GM21423 (cell line): ENCODE measurements around the gene CTDSPL.

Experiments
- ATAC-seq: cut with Tn5 transposase; IDR thresholded peaks from one replicate; pipeline ENCODE4 v1.9.1; 2021; ENCODE audit warnings: mild to moderate bottlenecking, moderate library complexity; ENCODE audit not compliant: unreplicated experiment

CTDSPL gene

GRCh38 chr3:38015485-38015884 is 153.8 kb downstream of the CTDSPL start:
- no peak for ATAC-seq

DNA sequence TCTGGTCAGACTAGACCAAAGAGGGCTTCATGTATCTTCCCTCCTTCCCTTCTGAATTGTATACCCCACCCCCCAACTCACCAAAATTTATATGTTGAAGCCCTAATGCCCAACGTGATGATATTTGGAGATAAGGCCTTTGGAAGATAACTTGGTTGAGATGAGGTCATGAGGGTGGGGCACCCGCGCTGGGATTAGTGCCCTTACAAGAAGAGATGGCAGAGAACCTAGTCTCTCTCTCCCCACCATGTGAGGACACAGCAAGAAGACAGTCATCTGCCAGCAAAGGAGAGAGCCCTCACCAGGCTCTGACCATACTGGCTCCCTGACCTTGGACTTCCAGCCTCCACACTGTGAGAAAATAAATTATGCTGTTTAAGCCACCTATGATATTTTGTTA is 154.3 kb downstream of the CTDSPL start:
- ATAC-seq = no peak

DNA sequence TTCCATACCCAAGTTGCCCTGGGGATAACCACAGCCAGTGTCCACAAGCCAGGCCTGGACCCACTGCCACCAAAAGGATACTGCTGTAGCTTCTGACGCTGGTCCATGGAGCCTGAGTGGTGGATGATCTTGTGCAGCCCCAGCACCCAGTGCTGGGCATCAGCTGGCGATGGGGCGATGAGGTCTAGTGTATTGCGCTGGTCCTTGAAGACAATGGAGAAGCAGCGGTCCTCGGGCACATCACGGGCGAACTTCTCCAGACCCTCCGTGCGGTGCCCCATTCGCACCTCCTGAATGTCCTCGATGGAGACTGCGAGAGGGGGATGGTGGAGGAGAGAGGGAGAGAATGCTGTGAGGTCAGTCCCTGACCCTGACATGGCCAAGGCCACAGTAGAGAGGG is 154.7 kb downstream of the CTDSPL start:
- no peak for ATAC-seq

DNA sequence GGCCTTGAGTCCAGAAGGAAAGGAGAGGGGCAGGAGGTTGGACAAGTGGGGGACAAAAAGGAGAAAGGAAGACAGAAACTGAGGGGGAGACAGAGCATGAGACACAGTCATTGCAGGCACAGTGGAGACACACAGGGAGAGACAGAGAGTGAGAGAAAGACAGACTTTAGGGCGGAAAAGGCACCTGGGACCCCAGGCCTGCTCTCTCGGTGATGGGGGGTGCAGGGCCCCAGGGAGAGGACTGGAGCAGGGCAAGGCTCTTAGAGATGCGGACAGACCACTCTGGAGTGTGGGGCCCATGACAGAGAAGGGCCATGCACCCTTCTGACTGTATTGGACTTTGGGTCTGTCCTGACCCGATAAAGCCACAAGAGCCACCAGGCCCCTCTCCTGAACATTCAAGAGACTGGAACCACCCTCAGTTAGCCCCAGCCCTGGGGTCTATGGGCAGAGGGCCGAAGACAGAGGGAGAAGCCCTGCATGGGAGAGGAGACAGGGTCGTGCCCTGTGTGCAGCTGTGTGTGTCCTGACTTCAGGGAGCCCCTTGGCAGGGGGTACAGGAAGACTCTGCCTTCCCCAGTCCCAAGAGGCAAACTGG is 155.3 kb downstream of the CTDSPL start:
- no peak for ATAC-seq

DNA sequence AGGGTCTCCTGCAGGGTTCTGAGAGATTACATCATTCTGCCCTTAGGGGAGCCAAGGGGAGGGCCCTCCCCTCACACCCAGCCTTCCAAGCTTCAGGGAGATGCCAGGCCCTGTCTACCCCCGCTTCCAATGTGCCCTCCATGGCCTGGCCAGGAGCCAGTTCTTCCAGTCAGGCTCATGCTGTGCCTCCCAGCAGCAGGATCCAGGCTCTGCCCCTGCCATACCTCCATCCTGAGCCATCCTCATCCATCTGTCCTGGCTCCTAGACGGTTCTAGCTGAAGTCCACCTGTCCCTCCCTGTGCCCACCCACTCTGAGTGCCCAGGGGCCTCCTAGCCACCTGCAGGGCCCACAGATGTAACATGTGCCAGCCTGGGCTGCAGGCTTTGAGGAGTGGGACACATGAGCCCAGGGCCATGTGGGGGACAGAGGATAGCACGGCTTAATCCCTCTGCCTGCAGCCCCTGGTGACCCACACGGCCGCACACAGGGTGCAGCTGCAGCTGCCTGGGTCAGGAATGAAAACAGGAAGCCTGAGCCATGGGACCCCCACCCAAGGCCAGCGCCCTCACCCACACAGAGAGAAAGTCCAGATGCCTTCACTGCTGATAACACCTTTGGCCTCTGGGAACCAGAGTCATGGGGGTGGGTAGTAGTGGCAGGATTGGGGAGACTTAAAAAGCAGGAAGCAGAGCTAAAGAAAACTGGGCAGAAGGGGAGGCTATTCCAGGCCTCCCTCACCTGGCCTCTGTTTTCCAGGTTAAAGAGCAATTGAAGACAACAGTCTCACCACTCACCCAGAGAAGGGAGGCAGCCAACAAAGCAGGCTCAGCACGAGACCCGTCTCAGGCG is 156.0 kb downstream of the CTDSPL start:
- ATAC-seq = no peak

DNA sequence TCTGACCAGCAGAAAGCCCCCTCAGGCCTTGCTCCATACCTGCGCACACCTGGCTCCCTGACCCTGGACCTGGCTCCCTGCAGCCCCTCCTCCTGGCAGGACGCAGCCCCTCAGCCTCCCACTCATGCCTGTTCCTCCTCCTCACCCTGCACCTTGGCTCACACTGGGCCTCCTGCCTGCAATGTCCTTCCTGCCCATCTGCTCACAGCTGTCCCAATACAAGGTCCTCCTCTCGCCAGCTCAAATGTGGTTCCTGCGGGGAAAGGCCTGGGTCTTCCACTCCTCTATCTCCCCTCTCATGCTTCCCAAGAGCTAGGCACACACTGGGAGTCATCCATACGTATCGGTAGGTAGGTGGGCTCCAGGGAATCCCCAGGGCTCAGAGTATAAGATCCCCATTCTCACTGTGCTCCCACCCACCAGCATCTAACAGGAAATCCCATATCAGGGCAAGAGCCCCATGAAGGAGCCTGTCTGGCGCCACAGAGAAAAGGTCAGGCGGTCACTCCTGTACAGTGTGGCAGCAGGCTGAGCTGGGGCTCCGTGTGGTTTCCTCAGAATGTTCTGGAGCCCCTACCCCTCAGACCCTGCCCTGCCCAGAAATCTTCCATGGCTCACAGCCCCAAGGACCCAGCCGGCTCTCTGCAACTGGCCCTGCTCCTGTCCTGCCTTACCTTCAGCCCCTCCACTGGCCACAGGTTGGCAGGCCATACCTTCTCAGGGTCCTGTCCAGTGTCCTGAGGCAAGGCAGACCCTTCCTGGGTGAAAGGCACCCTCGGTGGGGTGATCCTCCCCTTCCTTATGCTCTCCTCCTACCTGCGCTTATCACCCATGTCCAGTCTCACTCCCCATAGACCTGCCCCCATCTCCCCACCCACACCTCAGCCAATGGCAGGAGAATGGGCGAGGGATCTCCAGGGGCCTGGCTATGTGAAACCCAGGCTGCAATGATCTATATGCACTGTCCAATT is 156.9 kb downstream of the CTDSPL start:
- ATAC-seq = no peak

DNA sequence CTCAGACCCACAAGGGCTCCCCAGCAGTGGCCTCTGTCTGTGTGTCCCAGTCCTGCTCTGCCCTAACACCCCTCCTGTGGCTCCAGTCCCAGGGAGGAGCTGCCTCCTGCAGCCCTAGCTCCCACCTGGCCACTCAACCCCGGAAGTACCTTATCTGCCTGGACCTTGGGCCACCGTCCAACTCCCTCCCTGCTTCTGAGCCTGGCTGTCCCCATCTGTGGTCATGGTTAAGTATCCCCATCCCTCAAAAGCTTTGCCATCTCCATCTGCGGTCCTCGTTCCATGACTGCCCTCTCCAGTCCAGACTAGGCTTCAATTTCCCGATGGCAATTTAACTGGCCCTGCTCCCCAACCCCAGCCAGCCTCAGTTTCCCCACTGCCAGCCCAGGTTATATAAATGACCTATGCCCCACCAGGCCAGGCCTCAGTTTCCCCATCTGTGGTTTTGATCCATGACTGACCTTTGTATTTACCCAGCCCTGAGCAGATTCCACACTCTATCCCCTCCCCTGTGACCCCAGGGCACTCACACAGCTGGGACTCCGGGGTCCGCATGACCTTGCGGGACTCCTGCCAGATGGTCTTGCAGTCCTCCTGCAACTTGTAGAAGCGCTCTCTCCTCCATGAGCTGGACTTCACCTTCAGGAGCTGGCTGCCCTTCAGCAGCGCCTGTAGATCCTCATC is 158.1 kb downstream of the CTDSPL start:
- ATAC-seq = no peak

GRCh38 chr3:38020342-38020726 is 158.7 kb downstream of the CTDSPL start:
- no peak for ATAC-seq

- ATAC-seq = no peak
These were observed 159.5 kb downstream of the CTDSPL start for GRCh38 chr3:38021196-38021595.

- no peak for ATAC-seq
These were observed 160.6 kb downstream of the CTDSPL start for GRCh38 chr3:38022301-38022700.

GRCh38 chr3:38022896-38023709 is 161.4 kb downstream of the CTDSPL start:
- no peak for ATAC-seq

DNA sequence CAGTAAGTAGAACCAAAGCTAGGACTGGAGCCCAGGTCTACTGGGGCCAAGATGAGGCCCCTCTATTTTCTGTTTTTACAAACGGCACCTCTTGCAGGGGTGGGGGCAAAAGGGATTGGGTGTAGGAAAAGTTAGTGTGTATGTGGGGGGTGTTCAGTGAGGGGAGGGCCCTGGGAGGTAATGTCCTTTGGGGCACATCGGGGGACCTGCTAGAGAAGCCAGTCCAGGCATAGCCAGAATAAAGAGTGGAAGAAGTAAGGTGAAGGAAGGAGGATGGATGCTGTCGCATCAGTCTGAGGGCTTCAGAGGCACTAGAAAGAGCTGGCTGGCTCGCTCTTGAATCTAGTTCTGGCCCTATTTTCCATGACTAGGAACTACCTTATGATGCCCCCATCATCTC is 165.2 kb downstream of the CTDSPL start:
- ATAC-seq = no peak

DNA sequence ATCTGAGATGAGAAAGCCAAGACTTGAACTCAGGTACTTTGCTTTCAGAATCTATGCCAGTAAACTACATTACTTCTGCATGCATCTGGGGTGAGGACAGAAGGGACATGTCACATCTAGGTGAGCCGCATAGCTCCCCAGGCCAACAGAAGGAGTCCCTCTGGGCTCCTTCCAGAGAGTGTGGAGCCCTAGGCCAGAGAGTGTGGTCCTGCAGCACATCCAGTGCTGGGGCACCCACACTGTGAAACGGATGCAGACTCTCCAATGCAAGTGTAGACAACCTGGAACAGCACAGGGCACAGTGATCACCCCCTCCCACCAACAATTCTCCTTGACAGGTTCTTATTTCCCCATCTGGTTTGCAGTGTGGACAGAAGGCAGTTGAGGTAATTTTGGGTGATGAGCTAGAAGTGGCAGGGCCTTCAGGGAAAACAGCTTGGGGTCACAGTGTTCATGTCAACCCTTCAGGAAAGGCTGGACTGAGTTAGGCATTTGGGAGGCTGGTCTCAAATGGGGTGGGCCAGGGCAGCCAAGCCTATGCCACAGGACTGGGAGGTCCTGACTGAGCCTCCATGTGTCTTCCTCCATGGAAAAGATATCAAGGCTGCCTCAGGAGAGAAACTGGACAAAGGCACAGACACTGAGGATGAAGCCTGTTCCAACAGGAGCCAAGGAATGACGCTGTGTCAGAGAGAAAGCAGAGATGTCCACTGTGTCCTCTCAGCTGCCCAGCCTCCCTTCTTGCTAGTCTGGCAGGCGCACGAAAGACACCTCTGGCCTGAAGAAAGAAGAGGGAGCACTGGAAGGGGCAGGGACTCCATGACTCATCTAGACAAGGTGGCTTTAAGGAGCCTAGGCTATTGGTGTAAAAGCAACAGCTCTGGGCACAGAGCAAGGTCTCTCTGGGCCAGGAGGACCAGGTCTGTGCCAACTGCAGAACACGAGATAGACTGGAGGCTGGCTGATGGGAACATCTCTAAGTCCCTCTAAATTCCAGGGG is 166.1 kb downstream of the CTDSPL start:
- ATAC-seq = no peak

GRCh38 chr3:38028621-38029361 is 167.1 kb downstream of the CTDSPL start:
- ATAC-seq = no peak

GRCh38 chr3:38029400-38030125 is 167.9 kb downstream of the CTDSPL start, which contains the start of gene PLCD1:
Gene PLCD1, minus strand, starts transcription at chr3:38029642. Its CDS starts 103 bp downstream, at chr3:38029539.
- no peak for ATAC-seq

DNA sequence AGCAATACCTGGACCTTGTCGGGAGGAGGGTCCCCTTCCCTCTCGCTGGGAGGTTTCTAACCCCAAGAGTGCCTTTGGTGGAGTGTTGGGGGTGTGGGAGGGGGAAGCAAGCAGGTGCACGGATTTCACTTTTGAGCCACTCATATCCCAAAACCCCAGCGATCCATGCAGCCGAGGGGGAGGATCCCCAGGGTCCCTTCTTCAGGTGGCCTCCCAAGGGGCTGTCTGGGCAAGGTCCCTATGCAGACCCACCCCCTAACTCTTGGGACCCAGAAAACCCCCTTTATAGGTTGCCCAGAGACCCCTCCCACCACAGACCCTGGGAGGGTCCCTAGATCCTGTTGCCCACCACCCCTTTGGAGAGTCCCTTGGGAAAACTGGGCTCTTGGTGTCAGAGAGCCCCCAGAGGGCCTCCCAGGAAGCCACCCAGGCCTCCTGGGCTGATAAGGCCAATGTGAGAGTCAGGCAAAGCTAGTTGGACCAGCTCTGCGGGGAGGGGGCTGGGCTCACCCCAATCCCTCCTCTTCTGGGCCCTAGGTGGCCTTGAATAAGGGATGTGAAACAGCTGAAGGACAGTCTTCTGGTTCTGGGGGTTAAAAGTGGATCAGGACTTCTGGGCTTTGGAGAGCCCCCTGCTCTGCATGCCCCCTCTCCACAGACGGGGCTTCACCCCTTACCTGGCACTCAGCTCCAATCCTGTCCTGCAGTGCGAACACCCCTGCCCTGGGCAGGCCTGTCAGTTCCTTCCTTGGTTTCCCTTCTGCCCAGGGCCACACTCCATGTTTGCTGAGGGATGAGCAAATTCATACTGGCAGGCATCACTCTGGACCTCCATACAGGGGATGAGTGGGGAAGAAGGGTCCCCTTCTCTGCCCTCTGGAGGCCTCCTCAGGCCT is 168.7 kb downstream of the CTDSPL start:
- no peak for ATAC-seq
